ENCODE data around the gene PCBP3. TPM values are rescaled to one million over a fixed set of nuclear protein-coding genes. Genes with fewer than 3 reads are reported as not detected.

The PCBP3 gene
- total and polyA plus RNA-seq, 2 donors (not counting 3 experiments of a cell fraction or from before 2014, with no cell fraction given) = 0.06 to 1.1 TPM

DNA sequence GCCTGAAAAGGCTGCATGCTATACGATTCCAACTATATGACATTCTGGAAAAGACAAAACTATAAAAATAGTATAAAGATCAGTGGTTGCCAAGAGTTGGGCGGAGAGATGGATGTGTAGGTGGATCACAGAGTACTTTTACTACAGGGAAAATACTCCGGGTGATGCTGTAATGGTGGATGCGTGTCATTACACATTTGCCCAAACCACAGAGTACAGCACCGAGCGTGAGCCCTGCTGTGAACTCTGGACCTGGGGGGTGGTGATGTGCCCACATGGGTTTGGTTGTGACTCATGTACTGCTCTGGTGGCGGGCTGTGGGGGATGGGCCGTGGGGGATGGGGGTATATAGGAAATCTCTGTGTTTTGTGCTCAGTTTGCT is 175.4 kb downstream of the PCBP3 start:
- Histone ChIP-seq H2AFZ (ENCODE audit: low read depth, low read length) (no peak overlapping the region), H3K9me3 (replicated peaks; ENCODE audit: control insufficient read depth, insufficient read depth, low read length) (no peaks in the 10 kb centered on the region), H3K4me2 (ENCODE audit: insufficient read depth, low read length) (no peak overlapping the region), H3K27ac (ENCODE audit: insufficient read depth, low read depth, low read length) (no peak overlapping the region), H3K4me3 (replicated peaks in 1 of 3; ENCODE audit: insufficient read depth in 1 of 3, low read depth in 1 of 3, low read length in 3 of 3) (no peak overlapping the region), H3K4me1 (ENCODE audit: control insufficient read depth, extremely low read depth, insufficient read depth, low read length) (no peaks in the 10 kb centered on the region), H4K20me1 (replicated peaks; ENCODE audit: control insufficient read depth, extremely low read depth, insufficient read depth, low read length) (no peaks in the 10 kb centered on the region), H3K27me3 (ENCODE audit: control insufficient read depth in 2 of 2, insufficient read depth in 2 of 2, low read length in 2 of 2) (no peaks in the 10 kb centered on the region), H3K9ac (replicated peaks; ENCODE audit: extremely low read depth, insufficient read depth, low read length) (no peak overlapping the region), H3K79me2 (ENCODE audit: control insufficient read depth, insufficient read depth, low read length) (no peaks in the 10 kb centered on the region), H3K36me3 (ENCODE audit: control insufficient read depth in 2 of 2, extremely low read depth in 1 of 2, insufficient read depth in 2 of 2, low read length in 2 of 2) (no peaks in the 10 kb centered on the region), H3K9me1 (replicated peaks; ENCODE audit: control insufficient read depth, extremely low read depth, insufficient read depth, low read length) (no peaks in the 10 kb centered on the region)
- TF ChIP-seq GATA2 (IDR thresholded peaks at IDR 0.05; ENCODE audit: insufficient read depth, insufficient read length, low read depth, low read length) (no peak), POLR2A (IDR thresholded peaks at IDR 0.05; ENCODE audit: low read depth, low read length) (no peak), JUN (IDR thresholded peaks at IDR 0.05; ENCODE audit: borderline replicate concordance, insufficient read depth, insufficient read length, low read depth) (no peak), POLR2AphosphoS5 (IDR thresholded peaks at IDR 0.05; ENCODE audit: insufficient read depth, low read depth, low read length) (no peak), EZH2 (IDR thresholded peaks at IDR 0.05; ENCODE audit: borderline replicate concordance, low read depth, low read length, severe bottlenecking) (no peak), FOS (IDR thresholded peaks at IDR 0.05; ENCODE audit: borderline replicate concordance, insufficient read depth, low read length) (no peak), MYC (IDR thresholded peaks at IDR 0.05; ENCODE audit: low read depth, low read length) (no peak)
- TF ChIP-seq, protein P1, sequence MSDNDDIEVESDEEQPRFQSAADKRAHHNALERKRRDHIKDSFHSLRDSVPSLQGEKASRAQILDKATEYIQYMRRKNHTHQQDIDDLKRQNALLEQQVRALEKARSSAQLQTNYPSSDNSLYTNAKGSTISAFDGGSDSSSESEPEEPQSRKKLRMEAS (IDR thresholded peaks at IDR 0.05; ENCODE audit: insufficient read depth, insufficient read length) = no peak
- TF ChIP-seq, protein P2, sequence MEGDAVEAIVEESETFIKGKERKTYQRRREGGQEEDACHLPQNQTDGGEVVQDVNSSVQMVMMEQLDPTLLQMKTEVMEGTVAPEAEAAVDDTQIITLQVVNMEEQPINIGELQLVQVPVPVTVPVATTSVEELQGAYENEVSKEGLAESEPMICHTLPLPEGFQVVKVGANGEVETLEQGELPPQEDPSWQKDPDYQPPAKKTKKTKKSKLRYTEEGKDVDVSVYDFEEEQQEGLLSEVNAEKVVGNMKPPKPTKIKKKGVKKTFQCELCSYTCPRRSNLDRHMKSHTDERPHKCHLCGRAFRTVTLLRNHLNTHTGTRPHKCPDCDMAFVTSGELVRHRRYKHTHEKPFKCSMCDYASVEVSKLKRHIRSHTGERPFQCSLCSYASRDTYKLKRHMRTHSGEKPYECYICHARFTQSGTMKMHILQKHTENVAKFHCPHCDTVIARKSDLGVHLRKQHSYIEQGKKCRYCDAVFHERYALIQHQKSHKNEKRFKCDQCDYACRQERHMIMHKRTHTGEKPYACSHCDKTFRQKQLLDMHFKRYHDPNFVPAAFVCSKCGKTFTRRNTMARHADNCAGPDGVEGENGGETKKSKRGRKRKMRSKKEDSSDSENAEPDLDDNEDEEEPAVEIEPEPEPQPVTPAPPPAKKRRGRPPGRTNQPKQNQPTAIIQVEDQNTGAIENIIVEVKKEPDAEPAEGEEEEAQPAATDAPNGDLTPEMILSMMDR (IDR thresholded peaks at IDR 0.05; ENCODE audit: extremely low read depth in 1 of 2, insufficient read depth in 1 of 2, low read depth in 1 of 2, low read length in 2 of 2) = no peak
- BruUV-seq (replicated peaks) = no TSS peak
- dilution Hi-C loops (cut with MboI; ENCODE audit: extremely low pct_ligation_motif_present, low sequenced_read_pairs) = no loop called here
- DNase-seq (ENCODE audit: low read depth, low spot score) = no peak
- ChIA-PET CTCF (interaction anchor here (1.3 to 5.9 kb wide), 2 partner anchors 262 to 678 kb away, joined by 5 to 46 read pairs; no protein-coding TSS in a partner anchor), POLR2A (no interaction called here)
- intact Hi-C loops (cut with micrococcal nuclease) = no loop called here
- FAIRE-seq = no peak

Measured in endothelial cell of umbilical vein (primary cell).